Astrocyte of the spinal cord (primary cell): ENCODE data around the gene INSIG1.

Experiments
- DNase-seq: peaks from one replicate; pipeline ENCODE4 v3.0.0; 2011; ENCODE audit warnings: low read depth, low spot score
- H3K4me3 ChIP-seq: 2 replicates; pipeline ENCODE4 v1.5.1; 2011; ENCODE audit warnings: low read depth, mild to moderate bottlenecking, low read length, moderate library complexity
- in situ Hi-C: cut with HindIII; loops from 2 replicates; pipeline ENCODE4 v1.10.0; 2017; ENCODE audit warnings: low sequenced_read_pairs
- TF ChIP-seq, protein P1 (sequence below): IDR thresholded peaks from 2 replicates; pipeline ENCODE4 v1.5.1; 2012; ENCODE audit warnings: low read depth, mild to moderate bottlenecking, low read length, inconsistent platforms

INSIG1 gene

DNA sequence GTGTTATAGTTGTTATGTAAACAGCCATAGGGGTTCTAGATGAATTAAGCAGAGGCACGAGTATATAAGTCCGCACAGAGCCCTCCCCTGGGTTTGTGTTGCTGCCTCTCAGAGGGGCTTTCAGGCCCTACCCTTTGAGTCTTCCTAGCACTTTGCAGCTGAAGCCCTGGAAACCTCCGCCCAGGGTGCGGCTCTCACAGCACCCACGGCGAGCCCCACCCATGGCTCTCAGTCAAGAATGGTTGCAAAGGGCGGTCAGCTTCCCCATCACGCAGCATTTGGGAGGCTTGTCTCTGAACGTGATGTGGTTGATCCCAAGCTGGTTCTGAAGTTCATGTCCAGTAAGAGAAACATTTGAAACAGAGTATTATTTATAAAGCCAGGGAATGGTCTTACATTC, 18.8 kb upstream of the INSIG1 start:
- no peak for DNase-seq
- TF ChIP-seq, protein P1, sequence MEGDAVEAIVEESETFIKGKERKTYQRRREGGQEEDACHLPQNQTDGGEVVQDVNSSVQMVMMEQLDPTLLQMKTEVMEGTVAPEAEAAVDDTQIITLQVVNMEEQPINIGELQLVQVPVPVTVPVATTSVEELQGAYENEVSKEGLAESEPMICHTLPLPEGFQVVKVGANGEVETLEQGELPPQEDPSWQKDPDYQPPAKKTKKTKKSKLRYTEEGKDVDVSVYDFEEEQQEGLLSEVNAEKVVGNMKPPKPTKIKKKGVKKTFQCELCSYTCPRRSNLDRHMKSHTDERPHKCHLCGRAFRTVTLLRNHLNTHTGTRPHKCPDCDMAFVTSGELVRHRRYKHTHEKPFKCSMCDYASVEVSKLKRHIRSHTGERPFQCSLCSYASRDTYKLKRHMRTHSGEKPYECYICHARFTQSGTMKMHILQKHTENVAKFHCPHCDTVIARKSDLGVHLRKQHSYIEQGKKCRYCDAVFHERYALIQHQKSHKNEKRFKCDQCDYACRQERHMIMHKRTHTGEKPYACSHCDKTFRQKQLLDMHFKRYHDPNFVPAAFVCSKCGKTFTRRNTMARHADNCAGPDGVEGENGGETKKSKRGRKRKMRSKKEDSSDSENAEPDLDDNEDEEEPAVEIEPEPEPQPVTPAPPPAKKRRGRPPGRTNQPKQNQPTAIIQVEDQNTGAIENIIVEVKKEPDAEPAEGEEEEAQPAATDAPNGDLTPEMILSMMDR = no peak
- no peak overlapping the region for H3K4me3 ChIP-seq
- in situ Hi-C loops = no loop called here

DNA sequence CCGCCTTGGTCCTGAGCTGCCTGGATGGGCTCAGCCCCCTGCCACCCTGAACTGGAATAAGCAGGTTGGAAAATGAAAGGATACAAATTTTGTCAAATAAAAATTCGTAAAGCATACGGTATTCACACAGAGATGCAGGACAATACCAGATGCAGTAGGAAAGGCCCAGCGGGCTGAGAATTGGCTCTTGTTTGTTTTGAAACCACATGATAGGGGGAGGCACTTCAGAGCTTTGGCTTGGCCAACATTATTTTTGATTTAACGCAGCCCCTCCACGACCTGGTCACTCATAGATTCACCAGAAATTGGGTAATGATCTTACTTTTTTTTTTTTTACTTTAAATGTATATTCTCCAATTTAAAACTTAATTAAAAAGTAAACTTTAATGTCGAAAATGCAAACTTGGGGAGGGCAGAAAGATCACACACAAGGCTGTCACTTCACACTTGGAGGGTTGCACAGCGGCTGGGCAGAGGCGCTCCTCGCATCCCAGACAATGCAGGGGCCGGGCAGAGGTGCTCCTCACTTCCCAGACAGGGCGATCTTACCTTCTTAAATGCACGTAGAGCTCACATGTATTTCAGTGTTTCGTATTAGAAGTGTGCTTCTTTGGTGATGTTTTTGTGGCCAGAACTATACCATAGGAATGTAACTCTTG, 17.8 kb upstream of the INSIG1 start:
- no peak for DNase-seq
- in situ Hi-C loops = no loop called here
- TF ChIP-seq, protein P1 = no peak
- no peak overlapping the region for H3K4me3 ChIP-seq

DNA sequence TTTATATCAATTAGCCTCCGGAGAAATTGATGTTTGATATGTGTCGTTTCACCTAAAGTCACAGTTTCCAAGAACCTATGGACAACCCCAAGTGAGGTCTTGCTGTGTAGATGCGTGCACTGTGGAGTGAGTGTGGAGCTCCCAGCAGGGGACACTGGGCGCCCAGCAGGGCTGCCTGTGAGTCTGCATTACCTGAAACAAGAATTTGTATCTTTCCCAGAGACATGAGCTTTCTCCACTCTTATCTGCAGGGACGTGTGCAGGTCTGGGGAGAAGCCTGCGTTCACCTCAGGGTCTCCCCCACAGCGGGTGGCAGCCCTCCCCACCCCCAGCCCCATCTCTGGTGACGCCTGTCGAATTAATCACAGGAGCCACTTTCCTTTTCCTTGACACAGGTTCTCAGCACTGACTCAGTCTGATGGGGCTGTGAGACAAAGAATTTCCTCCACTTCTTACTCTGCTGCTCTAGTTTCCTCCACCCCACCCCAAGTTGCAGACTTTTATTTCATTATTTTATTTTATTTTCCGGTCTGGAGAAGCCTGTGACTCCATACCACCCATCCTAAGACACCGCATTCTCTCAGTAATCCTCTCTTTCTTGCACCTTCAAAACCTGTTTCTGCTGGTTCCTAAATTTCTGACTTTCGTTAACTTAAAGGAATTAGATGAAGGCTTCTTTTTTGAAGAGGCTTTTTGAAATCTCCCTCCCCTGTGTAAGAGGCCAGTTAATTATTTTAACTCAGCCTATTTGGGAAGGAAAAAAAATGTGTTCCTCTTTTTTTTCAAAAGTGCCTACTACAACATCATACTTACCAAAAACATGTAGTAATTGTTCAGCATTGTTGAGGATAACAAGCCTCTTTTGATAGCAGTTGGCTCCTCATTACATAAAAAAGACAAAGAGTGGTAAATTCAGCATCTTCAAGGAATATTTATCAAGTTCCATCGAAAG, 17.0 kb upstream of the INSIG1 start:
- TF ChIP-seq, protein P1 = no peak
- in situ Hi-C loops = no loop called here
- no peak for DNase-seq
- no peak overlapping the region for H3K4me3 ChIP-seq

DNA sequence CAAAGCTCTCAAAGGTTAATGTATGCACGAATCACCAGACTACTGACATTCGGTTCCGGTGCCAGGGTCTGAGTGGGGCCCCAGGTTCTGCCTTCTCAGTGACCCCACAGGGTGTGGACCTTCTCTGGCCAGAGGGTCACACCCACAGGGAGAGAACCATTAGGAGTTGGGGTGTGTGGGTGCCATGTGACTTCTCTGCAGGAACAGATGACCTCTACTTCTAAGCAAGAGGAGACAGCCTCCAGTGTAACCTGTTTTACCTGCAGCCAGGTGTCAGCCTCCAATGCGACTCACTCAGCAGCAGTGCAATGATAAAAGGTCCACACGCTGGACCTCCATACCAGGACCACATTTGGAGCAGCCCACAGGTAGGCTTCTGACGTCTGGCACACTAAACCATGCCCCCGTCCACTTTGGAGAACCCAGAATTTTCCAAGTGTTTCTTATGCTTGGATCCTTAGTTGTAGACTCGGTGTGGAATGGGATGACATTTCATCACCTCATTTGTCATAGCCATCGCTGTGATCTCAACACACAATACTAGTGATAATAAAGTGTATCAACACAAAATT, 16.2 kb upstream of the INSIG1 start:
- no peak for DNase-seq
- no peak overlapping the region for H3K4me3 ChIP-seq
- TF ChIP-seq, protein P1 = no peak
- in situ Hi-C loops = no loop called here

DNA sequence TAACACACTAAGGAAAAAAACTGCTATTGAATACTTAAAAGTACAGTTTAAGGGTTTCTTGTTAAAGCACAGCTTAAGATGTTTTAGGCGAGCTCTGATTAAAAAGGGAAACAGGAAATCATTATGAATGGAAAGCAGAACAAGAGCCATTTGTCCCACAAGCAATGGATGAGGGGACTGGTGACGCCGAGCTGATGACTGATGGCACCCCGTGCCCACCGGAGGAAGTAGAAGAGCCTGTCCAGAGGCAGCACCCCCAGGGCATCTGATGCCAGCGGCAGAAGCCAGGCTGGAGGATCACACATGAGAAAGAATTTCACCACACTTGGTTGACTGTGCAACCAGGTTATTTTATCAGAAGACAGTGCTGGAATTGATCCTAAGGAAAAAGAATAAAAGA, 15.0 kb upstream of the INSIG1 start:
- no peak overlapping the region for H3K4me3 ChIP-seq
- DNase-seq = no peak
- TF ChIP-seq, protein P1 = no peak
- in situ Hi-C loops = no loop called here

DNA sequence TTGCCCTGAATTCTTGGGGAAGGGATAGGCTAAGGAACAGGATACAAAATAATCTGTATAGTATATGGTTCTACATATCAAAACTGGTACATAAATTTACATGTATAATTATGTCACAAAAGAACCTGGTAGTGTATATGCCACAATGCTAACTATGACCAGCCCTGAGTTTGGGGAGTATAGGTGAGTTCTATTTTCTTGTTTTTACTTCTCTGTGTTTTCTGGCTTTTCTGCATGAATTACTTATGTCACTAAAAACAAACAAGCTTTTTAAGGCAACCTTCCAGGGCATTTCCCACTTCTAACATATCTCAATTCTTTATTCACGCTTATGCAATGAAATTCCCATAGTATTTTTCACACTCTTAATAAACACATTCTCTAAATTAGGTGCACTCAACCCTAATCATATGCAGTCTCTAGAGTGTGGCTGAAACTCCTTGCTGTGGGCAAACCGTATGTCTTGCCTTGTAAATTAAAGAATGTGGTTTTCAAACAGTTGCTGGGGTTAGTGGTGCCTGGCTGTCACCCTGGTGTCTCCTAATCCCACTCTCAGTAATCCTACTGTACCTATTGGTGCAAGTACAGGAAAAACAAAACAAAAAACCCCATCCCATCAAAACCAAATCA, 14.0 kb upstream of the INSIG1 start:
- TF ChIP-seq, protein P1 = no peak
- in situ Hi-C loops = no loop called here
- H3K4me3 ChIP-seq = no peak overlapping the region
- DNase-seq = no peak
